ENCODE measurements around the gene RNASE13.

DNA sequence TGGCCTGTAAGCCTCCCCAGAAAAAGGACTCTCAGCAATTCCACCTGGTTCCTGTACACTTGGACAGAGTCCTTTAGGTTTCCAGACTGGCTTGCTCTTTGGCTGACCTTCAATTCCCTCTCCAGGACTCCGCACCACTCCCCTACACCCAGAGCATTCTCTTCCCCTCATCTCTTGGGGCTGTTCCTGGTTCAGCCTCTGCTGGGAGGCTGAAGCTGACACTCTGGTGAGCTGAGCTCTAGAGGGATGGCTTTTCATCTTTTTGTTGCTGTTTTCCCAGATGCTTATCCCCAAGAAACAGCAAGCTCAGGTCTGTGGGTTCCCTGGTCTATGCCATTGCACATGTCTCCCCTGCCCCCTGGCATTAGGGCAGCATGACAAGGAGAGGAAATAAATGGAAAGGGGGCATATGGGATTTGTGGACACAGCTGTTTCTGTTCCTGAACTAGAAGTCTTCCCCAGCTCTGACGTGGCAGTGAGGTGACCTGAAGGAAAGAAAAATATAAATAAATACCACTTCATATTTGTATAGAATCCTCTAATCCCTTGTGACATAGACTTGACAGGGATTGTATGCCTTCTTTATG, 8.9 kb upstream of the RNASE13 start:
- TF ChIP-seq, protein P1, sequence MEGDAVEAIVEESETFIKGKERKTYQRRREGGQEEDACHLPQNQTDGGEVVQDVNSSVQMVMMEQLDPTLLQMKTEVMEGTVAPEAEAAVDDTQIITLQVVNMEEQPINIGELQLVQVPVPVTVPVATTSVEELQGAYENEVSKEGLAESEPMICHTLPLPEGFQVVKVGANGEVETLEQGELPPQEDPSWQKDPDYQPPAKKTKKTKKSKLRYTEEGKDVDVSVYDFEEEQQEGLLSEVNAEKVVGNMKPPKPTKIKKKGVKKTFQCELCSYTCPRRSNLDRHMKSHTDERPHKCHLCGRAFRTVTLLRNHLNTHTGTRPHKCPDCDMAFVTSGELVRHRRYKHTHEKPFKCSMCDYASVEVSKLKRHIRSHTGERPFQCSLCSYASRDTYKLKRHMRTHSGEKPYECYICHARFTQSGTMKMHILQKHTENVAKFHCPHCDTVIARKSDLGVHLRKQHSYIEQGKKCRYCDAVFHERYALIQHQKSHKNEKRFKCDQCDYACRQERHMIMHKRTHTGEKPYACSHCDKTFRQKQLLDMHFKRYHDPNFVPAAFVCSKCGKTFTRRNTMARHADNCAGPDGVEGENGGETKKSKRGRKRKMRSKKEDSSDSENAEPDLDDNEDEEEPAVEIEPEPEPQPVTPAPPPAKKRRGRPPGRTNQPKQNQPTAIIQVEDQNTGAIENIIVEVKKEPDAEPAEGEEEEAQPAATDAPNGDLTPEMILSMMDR (conservative IDR thresholded peaks at IDR 0.05; ENCODE audit: low read depth, low read length), result no peak
- no peak for TF ChIP-seq EZH2 (IDR thresholded peaks at IDR 0.05; ENCODE audit: borderline replicate concordance, low read depth, low read length, poor library complexity, severe bottlenecking)
